ENCODE data around the gene P2RX4.

DNA sequence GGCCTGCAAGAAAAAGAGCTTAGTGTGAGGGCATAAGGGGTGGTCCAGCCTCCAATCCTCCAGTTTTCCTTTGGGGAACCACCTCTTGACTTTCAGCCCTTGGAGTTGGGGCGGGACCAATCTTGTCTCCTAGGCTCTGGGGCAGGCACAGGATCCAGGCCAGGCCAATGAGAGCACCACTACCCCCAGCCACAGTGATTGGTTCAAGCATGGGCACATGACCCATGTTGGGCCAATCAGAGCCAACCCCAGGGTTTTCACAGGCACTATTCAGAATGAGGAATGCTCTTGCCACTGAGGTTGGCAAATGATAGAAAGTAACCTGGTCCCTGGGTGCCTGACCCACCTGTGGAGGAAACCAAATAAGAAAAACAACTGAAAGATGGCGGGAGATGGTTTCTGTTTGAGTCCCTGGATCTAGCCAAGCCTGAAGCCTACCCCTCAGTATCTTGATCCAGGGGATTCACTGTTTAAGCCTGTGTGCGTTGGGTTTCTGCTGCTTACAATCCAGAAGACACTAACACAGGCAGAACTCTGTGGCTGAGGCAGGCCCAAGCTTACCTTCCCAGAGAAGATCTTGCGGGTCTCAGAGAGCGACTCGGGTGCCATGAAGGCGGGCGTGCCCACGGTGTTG, 42.9 kb downstream of the P2RX4 start:
- TF ChIP-seq, protein P1, sequence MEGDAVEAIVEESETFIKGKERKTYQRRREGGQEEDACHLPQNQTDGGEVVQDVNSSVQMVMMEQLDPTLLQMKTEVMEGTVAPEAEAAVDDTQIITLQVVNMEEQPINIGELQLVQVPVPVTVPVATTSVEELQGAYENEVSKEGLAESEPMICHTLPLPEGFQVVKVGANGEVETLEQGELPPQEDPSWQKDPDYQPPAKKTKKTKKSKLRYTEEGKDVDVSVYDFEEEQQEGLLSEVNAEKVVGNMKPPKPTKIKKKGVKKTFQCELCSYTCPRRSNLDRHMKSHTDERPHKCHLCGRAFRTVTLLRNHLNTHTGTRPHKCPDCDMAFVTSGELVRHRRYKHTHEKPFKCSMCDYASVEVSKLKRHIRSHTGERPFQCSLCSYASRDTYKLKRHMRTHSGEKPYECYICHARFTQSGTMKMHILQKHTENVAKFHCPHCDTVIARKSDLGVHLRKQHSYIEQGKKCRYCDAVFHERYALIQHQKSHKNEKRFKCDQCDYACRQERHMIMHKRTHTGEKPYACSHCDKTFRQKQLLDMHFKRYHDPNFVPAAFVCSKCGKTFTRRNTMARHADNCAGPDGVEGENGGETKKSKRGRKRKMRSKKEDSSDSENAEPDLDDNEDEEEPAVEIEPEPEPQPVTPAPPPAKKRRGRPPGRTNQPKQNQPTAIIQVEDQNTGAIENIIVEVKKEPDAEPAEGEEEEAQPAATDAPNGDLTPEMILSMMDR (IDR thresholded peaks at IDR 0.05), result no peak
- TF ChIP-seq POLR2AphosphoS5 (IDR thresholded peaks at IDR 0.05; ENCODE audit: insufficient read depth in 1 of 2, low read depth in 1 of 2) (no peak), POLR2A (IDR thresholded peaks at IDR 0.05) (no peak)
